Measurements from ENCODE around the gene CIDEB.

- TF ChIP-seq CTCF (IDR thresholded peaks at IDR 0.05) (peak in 1 of 5 experiments; percentile 18), POLR2A (IDR thresholded peaks at IDR 0.05) (no peak), EP300 (IDR thresholded peaks at IDR 0.05) (no peak)
Measured at GRCh38 chr14:24279301-24280186, 28.2 kb downstream of the CIDEB start.

All from tibial nerve (tissue), 4 donors.